Uterus (tissue), 4 donors: ENCODE data around the gene TEX2. TPM values are rescaled to one million over a fixed set of nuclear protein-coding genes. Genes with fewer than 3 reads are reported as not detected.

Experiments used
- DNase-seq, 2 donors: peaks; one replicate each; pipeline ENCODE4 v3.0.0-alpha.2; 2019 to 2020
- H3K27ac ChIP-seq, 2 donors: fragments of 200-600 bp; sonication (generic); 1 replicate in 1 of 2; 2 replicates in 1 of 2; pipeline ENCODE4 v1.5.1; 2016 to 2018
- H3K27me3 ChIP-seq, 2 donors: fragments of 200-600 bp; sonication (generic); one replicate each; pipeline ENCODE4 v1.5.1; 2018 to 2019; ENCODE audit warnings: control low read depth in 1 of 2
- H3K36me3 ChIP-seq, 2 donors: fragments of 200-600 bp; sonication (generic); one replicate each; pipeline ENCODE4 v1.5.1; 2019; ENCODE audit warnings: control low read depth in 1 of 2
- H3K4me1 ChIP-seq, 2 donors: fragments of 200-600 bp; sonication (generic); one replicate each; pipeline ENCODE4 v1.5.1; 2018 to 2019; ENCODE audit warnings: control low read depth in 1 of 2
- H3K4me3 ChIP-seq, 2 donors: fragments of 200-600 bp; sonication (generic); 1 replicate in 1 of 2; 2 replicates in 1 of 2; pipeline ENCODE4 v1.5.1; 2018 to 2019; ENCODE audit warnings: mild to moderate bottlenecking in 1 of 2
- H3K9me3 ChIP-seq, 2 donors: fragments of 200-600 bp; sonication (generic); one replicate each; pipeline ENCODE4 v1.5.1; 2019; ENCODE audit warnings: control low read depth in 1 of 2
- CTCF ChIP-seq, 4 experiments: fragments of 200-600 bp in 2 of 4; fragments of 450-650 bp in 2 of 4; sonication (generic) in 2 of 4; IDR thresholded peaks; one replicate each; pipeline ENCODE4 v1.5.1; 2016 to 2019; ENCODE audit warnings: antibody characterized with exemption in 4 of 4, mild to moderate bottlenecking in 2 of 4, moderate library complexity in 1 of 4
- POLR2A ChIP-seq, 2 donors: fragments of 450-650 bp; IDR thresholded peaks; one replicate each; pipeline ENCODE4 v1.6.1; 2016; ENCODE audit warnings: antibody characterized with exemption in 2 of 2, mild to moderate bottlenecking in 1 of 2, moderate library complexity in 1 of 2
- intact Hi-C: fragments of 100-400 bp; cut with DNase I; formaldehyde crosslinking; loops from one replicate; pipeline ENCODE4 v1.15.1; 2023; ENCODE audit warnings: low total_unique reads
- total RNA-seq, 4 donors: library from RNA; depleted of rRNA in 3 of 4; stranded (reverse); fragments of >200 nt in 3 of 4; gene quantifications; one replicate each; pipeline versions ENCODE4 v1.1.0 to v1.2.4, GENCODE V29; 2014 to 2023
- donor health status: DM: yes; HTN: yes; CAD: no.

TEX2 gene
- total RNA-seq, 4 donors from 2014 or later, result 23.8 to 43.4 (median 35.6) TPM

- Histone ChIP-seq H3K4me1 (peaks cover 0 to 11% of the 10 kb centered on the region in 2 donors), H3K27me3 (no peaks in the 10 kb centered on the region), H3K36me3 (no peaks in the 10 kb centered on the region), H3K9me3 (no peaks in the 10 kb centered on the region), H3K27ac (peak overlapping the region; percentile 91 to 94), H3K4me3 (no peak overlapping the region)
- intact Hi-C loops, result loop anchor here (10.0 kb wide), 2 partner anchors 67 to 217 kb away; partner anchors contain the start of genes CSHL1 and GH1
- peak in 1 of 2 donors; percentile 52 for DNase-seq
- TF ChIP-seq POLR2A (IDR thresholded peaks at IDR 0.05), result peak in 1 of 2 donors; percentile 8
- TF ChIP-seq CTCF (IDR thresholded peaks at IDR 0.05), result no peak
Measured at GRCh38 chr17:64131606-64132270, 131.3 kb downstream of the TEX2 start.

GRCh38 chr17:64130559-64131001 lies 132.5 kb downstream of the TEX2 start:
- peak overlapping the region; percentile 91 to 94 for H3K27ac ChIP-seq
- no peaks in the 10 kb centered on the region for H3K27me3 ChIP-seq
- TF ChIP-seq CTCF (IDR thresholded peaks at IDR 0.05) (no peak), POLR2A (IDR thresholded peaks at IDR 0.05) (no peak)
- peaks cover 0 to 11% of the 10 kb centered on the region in 2 donors for H3K4me1 ChIP-seq
- peak; percentile 60 to 63 for DNase-seq
- H3K36me3 ChIP-seq, result no peaks in the 10 kb centered on the region
- intact Hi-C loops, result loop anchor here (10.0 kb wide), 2 partner anchors 66 to 216 kb away; partner anchors contain the start of genes CSHL1 and GH1
- H3K4me3 ChIP-seq, result peak overlapping the region; percentile 48 to 53
- H3K9me3 ChIP-seq, result no peaks in the 10 kb centered on the region

GRCh38 chr17:64129765-64130558 lies 133.1 kb downstream of the TEX2 start, which contains the start of gene ERN1:
Gene ERN1, minus strand, starts transcription at chr17:64130144. Its CDS starts 115 bp downstream, at chr17:64130029.
- Histone ChIP-seq H3K4me1 (peaks cover 0 to 11% of the 10 kb centered on the region in 2 donors), H3K36me3 (no peaks in the 10 kb centered on the region), H3K4me3 (peak within 1 kb of the TSS; percentile 51 to 67), H3K27ac (peak within 1 kb of the TSS; percentile 91 to 94), H3K9me3 (no peaks in the 10 kb centered on the region), H3K27me3 (no peaks in the 10 kb centered on the region)
- TF ChIP-seq POLR2A (IDR thresholded peaks at IDR 0.05), result peak; percentile 92
- peak in 1 of 4 experiments; percentile 22 for TF ChIP-seq CTCF (IDR thresholded peaks at IDR 0.05)
- peak; percentile 92 to 94 for DNase-seq
- intact Hi-C loops, result loop anchor here (10.0 kb wide), 2 partner anchors 65 to 215 kb away; partner anchors contain the start of genes CSHL1 and GH1

GRCh38 chr17:64129515-64129764 lies 133.6 kb downstream of the TEX2 start:
- no peak for TF ChIP-seq CTCF (IDR thresholded peaks at IDR 0.05)
- no peak for TF ChIP-seq POLR2A (IDR thresholded peaks at IDR 0.05)
- peak overlapping the region; percentile 51 to 67 for H3K4me3 ChIP-seq
- peaks cover 0 to 11% of the 10 kb centered on the region in 2 donors for H3K4me1 ChIP-seq
- H3K27ac ChIP-seq, result peak overlapping the region; percentile 91 to 94
- intact Hi-C loops, result no loop called here
- no peaks in the 10 kb centered on the region for H3K36me3 ChIP-seq
- no peaks in the 10 kb centered on the region for H3K27me3 ChIP-seq
- H3K9me3 ChIP-seq, result no peaks in the 10 kb centered on the region
- DNase-seq, result no peak
